ENCODE results near the gene GIPC3.

DNA sequence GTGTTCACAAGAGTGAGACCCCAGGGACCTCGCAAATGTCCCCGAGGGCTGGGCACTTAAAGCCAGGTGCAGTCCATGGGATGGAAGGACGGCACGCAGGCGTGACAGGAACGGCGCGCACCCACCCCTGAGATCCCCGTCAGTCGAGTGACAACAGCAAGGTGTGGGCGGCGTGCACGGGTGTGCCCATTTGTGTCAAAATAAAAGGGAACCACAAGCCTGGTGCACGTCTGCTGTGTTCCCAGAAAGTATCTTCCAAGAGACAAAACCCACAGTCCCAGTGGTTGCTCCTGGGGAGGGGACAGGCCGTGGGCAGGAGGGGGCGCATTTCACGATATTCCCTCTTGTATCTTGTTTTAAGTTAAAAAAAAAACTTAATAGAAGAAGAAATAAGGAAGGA lies 57.0 kb downstream of the GIPC3 start:
- no peak for TF ChIP-seq RAD21 (IDR thresholded peaks at IDR 0.05 in 1 of 2, conservative IDR thresholded peaks at IDR 0.05 in 1 of 2; ENCODE audit: low read depth in 2 of 2, low read length in 2 of 2)
- TF ChIP-seq FOSL1 (IDR thresholded peaks at IDR 0.05; ENCODE audit: insufficient read depth, low read depth, low read length): no peak
- no peak for TF ChIP-seq CTCF (IDR thresholded peaks at IDR 0.05; ENCODE audit: control extremely low read depth in 1 of 3, insufficient read depth in 1 of 3, low read depth in 1 of 3, low read length in 3 of 3)
- TF ChIP-seq ZNF274 (IDR thresholded peaks at IDR 0.05; ENCODE audit: borderline replicate concordance, extremely low read depth, low read length): no peak
- TF ChIP-seq POLR2AphosphoS5 (IDR thresholded peaks at IDR 0.05; ENCODE audit: low read depth, low read length): no peak
- no peak for TF ChIP-seq EP300 (IDR thresholded peaks at IDR 0.05; ENCODE audit: borderline replicate concordance in 1 of 2, low read depth in 2 of 2, low read length in 2 of 2)
- TF ChIP-seq YY1 (IDR thresholded peaks at IDR 0.05; ENCODE audit: low read depth, low read length): no peak
- no peak for TF ChIP-seq CREB1 (IDR thresholded peaks at IDR 0.05)
- TF ChIP-seq SP1 (IDR thresholded peaks at IDR 0.05; ENCODE audit: low read depth, low read length): no peak
- no peak for TF ChIP-seq EZH2 (IDR thresholded peaks at IDR 0.05; ENCODE audit: low read depth, low read length, severe bottlenecking)
